Central memory CD8-positive, alpha-beta T cell (primary cell): ENCODE measurements around the gene ATG14.

ENCODE experiments used
- ATAC-seq: fragments of 150-1000 bp; cut with Tn5 transposase; replicated peaks from 2 replicates; pipeline ENCODE4 v1.10.0; 2022; ENCODE audit warnings: mild to moderate bottlenecking, moderate FRiP score, moderate number of reproducible peaks; ENCODE audit not compliant: poor library complexity, severe bottlenecking; ENCODE audit errors: extremely low read depth
- DNase-seq, 2 donors: peaks; one replicate each; pipeline ENCODE4 v3.0.0; 2021; ENCODE audit warnings: low spot score in 2 of 2
- H3K27ac Mint-ChIP-seq: one replicate; pipeline ENCODE4 v1.8.0; 2022; ENCODE audit warnings: low read depth, mild to moderate bottlenecking, moderate library complexity, mixed read lengths
- H3K27me3 Mint-ChIP-seq: one replicate; pipeline ENCODE4 v1.8.0; 2022; ENCODE audit warnings: mixed read lengths
- H3K36me3 Mint-ChIP-seq: one replicate; pipeline ENCODE4 v1.8.0; 2022; ENCODE audit warnings: mild to moderate bottlenecking, moderate library complexity, mixed read lengths; ENCODE audit not compliant: insufficient read depth
- H3K4me1 Mint-ChIP-seq: one replicate; pipeline ENCODE4 v1.8.0; 2022; ENCODE audit warnings: mixed read lengths
- H3K4me3 Mint-ChIP-seq: one replicate; pipeline ENCODE4 v1.8.0; 2022; ENCODE audit warnings: mild to moderate bottlenecking, moderate library complexity, mixed read lengths
- H3K9me3 Mint-ChIP-seq: one replicate; pipeline ENCODE4 v1.8.0; 2022; ENCODE audit warnings: mixed read lengths

ATG14 gene

DNA sequence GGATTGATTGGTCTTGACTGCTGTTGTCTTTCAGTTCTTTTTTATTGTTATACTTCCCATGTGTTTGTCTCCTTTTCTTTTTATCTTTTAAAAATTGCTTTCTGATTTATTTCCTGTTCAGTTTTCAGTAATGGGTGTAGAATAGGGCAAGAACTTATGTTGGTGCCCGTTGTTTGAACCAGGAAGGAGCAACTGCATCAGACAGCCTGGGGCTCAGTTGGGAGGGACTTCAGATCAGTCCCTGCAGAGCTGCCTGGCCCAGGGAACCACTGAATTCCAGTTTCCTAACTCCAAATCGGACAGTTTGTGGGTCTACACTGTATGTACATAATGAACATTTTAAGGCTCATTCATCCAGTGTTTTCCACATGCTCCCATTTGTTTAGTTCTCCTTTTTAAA is 75.5 kb downstream of the ATG14 start:
- no peaks in the 10 kb centered on the region for H3K27me3 Mint-ChIP-seq
- H3K27ac Mint-ChIP-seq = peak overlapping the region; percentile 94
- peak overlapping the region; percentile 41 for H3K4me3 Mint-ChIP-seq
- no peaks in the 10 kb centered on the region for H3K9me3 Mint-ChIP-seq
- ATAC-seq (no peak), DNase-seq (no peak)
- peaks cover 71% of the 10 kb centered on the region for H3K4me1 Mint-ChIP-seq
- peaks cover 6% of the 10 kb centered on the region for H3K36me3 Mint-ChIP-seq

DNA sequence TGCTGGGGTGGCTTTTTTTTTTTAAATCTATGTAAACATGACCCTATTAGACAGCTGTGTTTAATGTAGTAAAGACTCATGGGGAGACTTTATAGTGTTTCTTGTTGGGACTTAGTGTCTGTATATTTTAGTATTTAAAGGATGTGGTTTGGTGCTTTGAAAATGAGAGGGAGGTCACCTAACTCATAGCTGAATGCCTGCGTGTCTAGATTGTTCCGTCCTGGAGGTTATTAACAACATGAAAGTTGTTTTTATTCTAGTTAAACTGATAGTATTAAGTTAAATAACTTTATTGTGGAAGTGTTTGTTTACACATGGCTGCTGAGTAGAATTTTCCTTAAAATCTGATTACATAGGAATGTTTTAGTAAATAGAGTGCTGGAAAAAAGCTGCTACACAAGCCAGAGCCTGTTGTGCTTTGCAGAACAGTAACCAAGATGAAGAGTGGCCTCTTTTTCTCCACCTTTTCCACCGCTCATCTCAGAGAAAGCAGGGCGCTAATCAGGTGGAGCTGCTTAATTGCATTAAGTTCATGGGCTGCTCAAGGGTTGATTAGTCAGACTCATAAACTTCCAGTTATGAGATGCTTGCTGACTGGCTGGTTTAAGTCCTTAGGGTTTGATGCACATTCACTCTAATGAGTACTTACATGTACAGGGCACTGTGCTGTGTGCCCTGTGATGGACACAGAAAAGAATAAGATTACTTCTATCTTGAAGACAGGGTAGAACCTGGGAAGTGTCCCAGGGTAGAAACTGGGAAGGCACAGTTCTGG is 77.7 kb downstream of the ATG14 start:
- H3K36me3 Mint-ChIP-seq = peaks cover 7% of the 10 kb centered on the region
- peak overlapping the region; percentile 94 for H3K27ac Mint-ChIP-seq
- ATAC-seq (peak; percentile 38), DNase-seq (no peak)
- peak overlapping the region; percentile 83 for H3K4me3 Mint-ChIP-seq
- H3K4me1 Mint-ChIP-seq = peaks cover 72% of the 10 kb centered on the region
- H3K27me3 Mint-ChIP-seq = no peaks in the 10 kb centered on the region
- H3K9me3 Mint-ChIP-seq = no peaks in the 10 kb centered on the region

DNA sequence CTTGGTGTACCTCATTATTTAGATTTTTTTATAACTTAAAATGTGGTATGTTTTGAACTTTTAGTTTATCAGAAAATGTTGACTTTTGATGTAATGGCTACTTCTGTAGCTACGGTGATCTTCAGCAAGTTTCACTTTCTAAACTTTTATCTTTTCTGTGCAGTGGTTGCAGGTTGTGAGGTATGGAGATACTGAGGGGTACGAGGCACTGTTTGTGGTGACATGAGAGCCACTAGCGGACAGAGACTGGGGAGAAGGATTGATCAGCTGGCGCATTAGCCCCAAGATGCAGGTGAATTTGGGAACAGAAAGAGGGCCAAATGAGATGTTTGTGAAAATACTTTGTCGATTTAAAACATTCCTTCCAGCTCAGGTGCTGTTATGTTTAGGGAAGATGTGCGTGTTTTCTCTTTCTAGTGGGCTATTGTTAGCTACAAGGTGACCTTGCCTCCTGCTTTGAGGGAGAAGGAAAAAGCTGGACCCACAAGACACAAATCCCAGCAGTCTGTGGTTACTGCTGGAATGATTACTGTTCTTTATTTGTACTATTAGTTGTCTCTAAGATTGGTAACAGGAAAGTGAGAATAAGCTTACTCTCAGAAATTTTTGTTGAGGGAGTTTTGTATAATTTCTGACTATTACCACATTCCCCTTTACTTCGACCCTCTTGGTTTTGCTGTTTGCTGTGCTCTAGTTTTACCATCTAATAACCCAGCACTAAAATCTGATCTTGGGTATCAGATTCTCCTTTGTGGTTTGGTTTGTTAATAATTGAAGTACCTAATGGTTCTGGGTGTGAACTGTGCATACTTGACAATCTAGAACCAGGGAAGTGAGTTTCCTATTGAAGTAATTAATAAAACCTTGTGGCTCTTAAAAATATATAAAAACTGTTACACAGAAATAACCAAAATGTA is 78.7 kb downstream of the ATG14 start:
- Mint-ChIP-seq H3K27me3 (no peaks in the 10 kb centered on the region), H3K9me3 (no peaks in the 10 kb centered on the region), H3K4me3 (peak overlapping the region; percentile 83), H3K4me1 (peaks cover 80% of the 10 kb centered on the region), H3K36me3 (peaks cover 3% of the 10 kb centered on the region), H3K27ac (peak overlapping the region; percentile 94)
- ATAC-seq = no peak
- no peak for DNase-seq

DNA sequence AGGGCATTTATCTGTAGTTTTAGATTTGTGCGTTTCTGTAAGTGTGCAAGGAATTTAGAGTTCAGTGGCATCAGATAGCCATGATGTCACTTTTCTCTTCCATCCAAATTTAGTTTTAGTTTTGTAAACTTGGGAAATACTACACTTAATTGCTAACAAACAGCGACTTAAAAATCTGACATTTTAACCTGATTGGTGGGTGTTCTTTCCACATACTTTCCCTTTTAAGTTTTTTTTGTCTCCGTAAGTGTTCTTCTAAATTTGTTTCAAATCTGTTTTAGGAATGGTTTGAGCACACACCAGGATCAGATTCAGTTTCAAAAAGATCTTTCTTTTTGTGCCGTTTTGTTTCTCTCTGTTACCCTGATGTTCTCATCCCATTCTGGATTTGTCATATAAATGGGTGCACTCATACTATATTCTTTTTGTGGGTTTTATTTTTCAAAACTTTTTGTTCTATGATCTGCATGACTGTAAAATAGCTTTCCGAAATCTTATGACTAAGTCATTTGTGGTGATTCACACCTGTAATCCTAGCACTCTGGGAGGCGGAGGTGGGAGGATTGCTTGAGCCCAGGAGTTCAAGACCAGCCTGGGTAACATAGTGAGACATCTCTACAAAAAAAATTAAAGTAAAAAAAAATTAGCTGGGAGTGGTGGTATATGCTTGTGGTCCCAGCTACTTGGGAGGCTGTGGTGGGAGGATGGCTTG is 81.5 kb downstream of the ATG14 start:
- H3K36me3 Mint-ChIP-seq = peaks cover 3% of the 10 kb centered on the region
- no peak overlapping the region for H3K4me3 Mint-ChIP-seq
- ATAC-seq = no peak
- H3K27ac Mint-ChIP-seq = peak overlapping the region; percentile 68
- H3K27me3 Mint-ChIP-seq = no peaks in the 10 kb centered on the region
- H3K4me1 Mint-ChIP-seq = peaks cover 76% of the 10 kb centered on the region
- DNase-seq = no peak
- H3K9me3 Mint-ChIP-seq = no peaks in the 10 kb centered on the region

DNA sequence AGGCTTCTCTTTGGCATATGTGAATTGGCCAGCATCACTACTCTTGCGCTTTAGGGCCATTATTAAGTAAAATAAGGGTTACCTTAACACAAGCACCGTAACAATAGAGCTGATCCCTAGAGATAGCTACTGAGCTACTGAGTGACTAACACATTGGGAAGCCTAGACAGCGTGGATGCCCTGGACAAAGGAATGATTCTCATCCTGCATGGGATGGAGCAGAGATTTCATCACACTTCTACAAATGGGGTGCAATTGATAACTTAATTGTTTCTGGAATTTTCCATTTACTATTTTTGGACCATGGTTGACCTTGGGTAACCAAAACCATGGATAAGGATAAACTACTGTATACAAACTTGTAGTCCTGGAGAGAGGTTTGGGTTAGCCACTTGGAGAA is 83.3 kb downstream of the ATG14 start:
- no peak for DNase-seq
- no peak for ATAC-seq
- no peak overlapping the region for H3K4me3 Mint-ChIP-seq
- peaks cover 4% of the 10 kb centered on the region for H3K36me3 Mint-ChIP-seq
- H3K9me3 Mint-ChIP-seq = no peaks in the 10 kb centered on the region
- H3K27ac Mint-ChIP-seq = no peak overlapping the region
- peaks cover 57% of the 10 kb centered on the region for H3K4me1 Mint-ChIP-seq
- H3K27me3 Mint-ChIP-seq = no peaks in the 10 kb centered on the region

DNA sequence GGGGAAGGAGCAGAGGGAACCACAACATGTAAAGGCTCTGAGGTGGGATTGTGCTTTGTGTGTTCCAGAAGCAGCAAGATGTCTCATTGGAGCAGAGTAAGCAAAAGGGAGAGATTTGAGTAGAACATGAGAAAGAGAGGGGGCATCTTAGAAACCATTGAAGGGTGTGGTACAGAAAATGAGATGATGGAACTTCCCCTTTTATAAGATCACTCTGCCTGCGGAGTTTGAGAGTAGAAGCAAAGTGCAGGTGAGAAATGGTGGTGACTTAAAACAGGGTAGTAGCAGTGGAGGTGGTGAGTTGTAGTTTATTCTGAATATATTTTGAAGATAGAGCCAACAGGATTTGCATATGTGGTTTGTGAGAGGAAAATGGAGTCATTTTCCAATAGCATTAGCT is 84.5 kb downstream of the ATG14 start:
- peak; percentile 19 for ATAC-seq

DNA sequence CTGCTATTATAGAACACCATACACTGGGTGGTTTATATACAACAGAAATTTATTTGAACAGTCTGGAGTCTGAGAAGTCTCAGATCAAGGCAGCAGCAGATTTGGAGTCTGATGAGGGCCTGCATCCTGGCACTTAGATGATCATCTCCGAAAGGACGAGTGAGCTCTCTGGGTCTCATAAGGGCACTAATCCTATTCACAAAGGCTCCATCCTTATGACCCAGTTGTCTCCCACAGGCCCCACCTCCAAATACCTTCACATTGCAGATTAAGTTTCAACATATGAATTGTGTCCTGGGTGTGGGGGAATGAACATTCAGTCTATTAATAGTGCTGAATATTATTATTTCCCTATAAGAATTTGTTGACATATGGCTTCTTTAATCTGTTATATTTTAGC is 86.8 kb downstream of the ATG14 start:
- Mint-ChIP-seq H3K4me1 (peaks cover 31% of the 10 kb centered on the region), H3K4me3 (no peak overlapping the region), H3K27me3 (no peaks in the 10 kb centered on the region), H3K27ac (no peak overlapping the region), H3K36me3 (peaks cover 4% of the 10 kb centered on the region), H3K9me3 (no peaks in the 10 kb centered on the region)
- ATAC-seq (no peak), DNase-seq (no peak)

More for the DNA sequence above, 84.5 kb downstream of the ATG14 start:
- Mint-ChIP-seq H3K9me3 (no peaks in the 10 kb centered on the region), H3K4me1 (peaks cover 47% of the 10 kb centered on the region), H3K36me3 (peaks cover 2% of the 10 kb centered on the region), H3K4me3 (no peak overlapping the region), H3K27me3 (no peaks in the 10 kb centered on the region), H3K27ac (peak overlapping the region; percentile 1)
- DNase-seq = no peak

DNA sequence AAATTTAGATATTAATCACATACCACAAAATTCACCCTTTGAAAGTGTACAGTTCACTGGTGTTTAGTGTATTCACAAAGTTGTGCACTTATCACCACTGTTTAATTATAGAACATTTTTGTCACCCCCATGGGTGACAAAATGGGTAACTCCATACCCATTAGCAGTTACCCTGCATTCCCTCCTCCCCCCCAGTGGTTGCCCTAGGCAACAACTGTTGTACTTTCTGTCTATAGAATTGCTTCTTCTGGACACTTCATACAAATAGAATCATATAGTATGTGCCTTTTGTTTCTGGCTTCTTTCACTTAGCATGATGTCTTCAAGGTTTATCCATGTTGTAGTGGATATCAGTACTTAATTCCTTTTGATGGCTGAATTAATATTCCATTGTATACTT is 87.7 kb downstream of the ATG14 start:
- no peak overlapping the region for H3K4me3 Mint-ChIP-seq
- no peak for ATAC-seq

DNA sequence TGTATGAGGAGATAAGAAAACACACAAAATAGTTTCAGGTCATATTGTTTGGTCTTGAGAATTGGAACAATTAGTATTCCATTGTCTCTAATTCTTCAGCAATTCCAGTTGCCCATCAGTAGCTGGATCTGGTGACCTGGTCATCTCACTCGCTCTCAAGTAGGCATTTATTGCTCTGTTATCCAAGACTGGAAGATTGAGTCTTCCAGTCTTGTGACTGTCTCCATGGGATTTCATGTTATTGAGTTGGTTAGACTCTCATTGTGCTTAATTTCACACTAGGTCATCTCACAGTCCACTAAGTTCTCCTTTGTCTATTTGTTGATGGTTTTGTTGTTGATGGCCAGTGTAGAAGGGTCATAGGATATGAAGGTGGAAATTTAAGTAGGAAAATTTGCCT is 92.9 kb downstream of the ATG14 start:
- Mint-ChIP-seq H3K9me3 (no peaks in the 10 kb centered on the region), H3K4me1 (peaks cover 22% of the 10 kb centered on the region), H3K27me3 (no peaks in the 10 kb centered on the region), H3K4me3 (no peak overlapping the region), H3K27ac (no peak overlapping the region), H3K36me3 (peaks cover 11% of the 10 kb centered on the region)
- DNase-seq (no peak), ATAC-seq (no peak)

More for the DNA sequence above, 87.7 kb downstream of the ATG14 start:
- no peaks in the 10 kb centered on the region for H3K9me3 Mint-ChIP-seq
- no peaks in the 10 kb centered on the region for H3K27me3 Mint-ChIP-seq
- DNase-seq = no peak
- peaks cover 26% of the 10 kb centered on the region for H3K4me1 Mint-ChIP-seq
- peaks cover 3% of the 10 kb centered on the region for H3K36me3 Mint-ChIP-seq
- peak overlapping the region; percentile 47 for H3K27ac Mint-ChIP-seq

DNA sequence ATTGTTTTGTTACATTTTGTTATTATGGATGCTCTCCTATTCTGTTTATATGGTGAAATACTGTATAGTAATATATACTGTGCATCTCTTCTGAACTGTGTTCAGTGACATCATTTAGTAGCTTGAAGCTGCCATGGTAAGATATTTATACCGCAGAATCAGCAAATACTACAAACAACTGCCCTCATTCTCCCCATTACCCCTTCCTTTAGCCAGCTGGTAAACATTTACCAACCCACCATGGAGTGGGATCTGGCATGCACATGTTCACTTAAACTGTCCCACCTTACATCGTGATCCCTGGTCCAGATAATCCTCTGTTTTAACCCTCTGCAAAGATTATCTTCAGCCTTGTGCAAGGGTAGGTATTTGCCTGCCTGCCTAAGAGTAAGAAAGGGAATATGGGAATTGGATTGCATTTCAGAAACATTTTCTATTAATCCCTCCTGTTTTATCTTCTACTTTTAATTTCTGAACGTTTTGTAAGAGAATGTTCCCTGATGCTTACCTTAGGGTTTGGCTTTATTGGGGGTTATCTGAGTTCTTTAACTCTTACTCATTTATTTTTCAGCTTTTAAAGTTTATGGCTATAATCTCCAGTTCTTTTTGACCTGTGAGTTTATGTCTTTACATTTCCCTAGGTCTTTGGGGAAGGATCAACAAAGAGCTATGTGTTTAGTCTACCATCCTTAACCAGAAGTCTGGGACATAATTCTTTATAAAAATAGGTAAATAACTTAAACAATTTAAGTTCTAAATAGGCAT is 93.9 kb downstream of the ATG14 start:
- no peak overlapping the region for H3K27ac Mint-ChIP-seq
- H3K4me3 Mint-ChIP-seq = no peak overlapping the region
- peaks cover 28% of the 10 kb centered on the region for H3K4me1 Mint-ChIP-seq
- H3K27me3 Mint-ChIP-seq = no peaks in the 10 kb centered on the region
- no peak for DNase-seq
- ATAC-seq = no peak
- H3K36me3 Mint-ChIP-seq = peaks cover 9% of the 10 kb centered on the region
- peaks cover 6% of the 10 kb centered on the region for H3K9me3 Mint-ChIP-seq

DNA sequence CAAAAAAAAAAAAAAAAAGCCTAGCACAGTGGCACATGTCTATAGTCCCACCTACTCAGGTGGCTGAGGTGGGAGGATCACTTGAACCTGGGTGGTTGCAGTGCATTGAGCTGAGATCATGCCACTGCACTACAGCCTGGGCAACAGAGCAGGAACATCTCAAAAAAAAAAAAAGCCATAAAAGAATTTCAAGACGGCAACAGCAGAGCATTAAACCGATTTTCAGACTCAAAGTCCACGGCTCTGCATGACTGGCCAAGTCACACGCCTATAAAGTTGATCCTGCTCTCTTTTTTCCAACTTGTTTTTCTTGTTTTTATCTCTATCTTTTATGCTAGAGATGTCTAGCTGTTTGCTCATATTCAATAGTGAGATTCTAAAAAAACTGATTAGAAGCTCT is 95.1 kb downstream of the ATG14 start:
- no peak for ATAC-seq
- Mint-ChIP-seq H3K27me3 (no peaks in the 10 kb centered on the region), H3K27ac (no peak overlapping the region), H3K36me3 (peaks cover 9% of the 10 kb centered on the region), H3K9me3 (peaks cover 6% of the 10 kb centered on the region), H3K4me3 (no peak overlapping the region), H3K4me1 (peaks cover 28% of the 10 kb centered on the region)
- DNase-seq = no peak
